Esophagus muscularis mucosa (tissue), 3 donors: ENCODE data around the gene SH3BP2.

Experiments
- CTCF ChIP-seq, 3 experiments: fragments of 200-600 bp in 2 of 3; fragments of 450-650 bp in 1 of 3; sonication (generic) in 2 of 3; IDR thresholded peaks; one replicate each; pipeline ENCODE4 v1.5.1; 2017 to 2019; ENCODE audit warnings: antibody characterized with exemption in 3 of 3, mild to moderate bottlenecking in 2 of 3, moderate library complexity in 1 of 3
- POLR2A ChIP-seq: fragments of 450-650 bp; IDR thresholded peaks from one replicate; pipeline ENCODE4 v1.6.1; 2017; ENCODE audit warnings: antibody characterized with exemption, moderate library complexity, mild to moderate bottlenecking, low read depth

DNA sequence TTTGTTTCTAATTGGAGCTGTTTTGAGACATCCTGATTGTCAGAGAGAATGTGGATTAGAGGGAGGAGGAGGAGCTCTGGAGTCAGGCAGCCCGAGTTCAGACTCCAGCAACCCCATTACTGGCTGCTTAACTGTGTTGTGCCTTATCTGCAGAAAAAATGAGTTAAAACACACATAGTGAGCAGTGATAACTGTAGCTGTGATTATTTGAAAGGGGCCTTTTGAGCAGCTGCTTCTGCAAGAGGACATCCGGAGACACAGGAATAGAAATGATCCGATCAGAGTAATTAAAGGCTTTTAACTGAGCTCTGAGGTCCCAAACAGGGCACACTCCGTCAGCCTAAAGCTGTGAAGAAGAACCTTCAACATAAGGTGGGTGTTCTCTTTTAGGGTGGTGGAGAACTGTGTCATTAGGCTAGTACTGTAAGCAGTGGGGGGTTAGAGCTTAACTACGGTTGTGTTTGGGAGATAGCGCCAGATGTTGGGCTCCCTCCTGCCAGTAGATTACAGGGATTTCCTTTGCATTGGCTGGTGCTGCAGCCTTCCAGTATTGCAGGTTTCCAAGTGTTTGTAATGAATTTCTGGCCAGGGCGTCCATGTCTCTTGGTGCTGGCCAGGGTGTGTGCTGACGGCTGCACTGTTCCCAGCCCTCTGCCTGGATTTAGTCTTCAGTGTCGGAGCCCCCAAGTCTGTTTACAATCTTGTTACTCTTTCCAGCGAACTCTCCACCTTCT is 75.0 kb downstream of the SH3BP2 start:
- no peak for TF ChIP-seq CTCF (IDR thresholded peaks at IDR 0.05)
- TF ChIP-seq POLR2A = no peak
